Suprapubic skin (tissue), 4 donors: Measurements from ENCODE around the gene P2RY14. TPM values are rescaled to one million over a fixed set of nuclear protein-coding genes. Genes with fewer than 3 reads are reported as not detected.
"Not testable (repeated sequence)": the region's sequence is repeated elsewhere in the genome, so short reads cannot be mapped to it uniquely, and the experiment has no call there.

Experiments
- DNase-seq, 2 donors: peaks; one replicate each; pipeline ENCODE4 v3.0.0-alpha.2; 2019; ENCODE audit warnings: low spot score in 2 of 2
- H3K27ac ChIP-seq: fragments of 200-600 bp; sonication (generic); one replicate; pipeline ENCODE4 v1.5.1; 2019
- H3K27me3 ChIP-seq: fragments of 200-600 bp; sonication (generic); one replicate; pipeline ENCODE4 v1.5.1; 2019
- H3K36me3 ChIP-seq: fragments of 200-600 bp; sonication (generic); one replicate; pipeline ENCODE4 v1.5.1; 2019
- H3K4me1 ChIP-seq: fragments of 200-600 bp; sonication (generic); one replicate; pipeline ENCODE4 v1.5.1; 2019
- H3K4me3 ChIP-seq: fragments of 200-600 bp; sonication (generic); one replicate; pipeline ENCODE4 v1.5.1; 2019; ENCODE audit warnings: mild to moderate bottlenecking
- H3K9me3 ChIP-seq: fragments of 200-600 bp; sonication (generic); one replicate; pipeline ENCODE4 v1.5.1; 2019
- CTCF ChIP-seq, 2 donors: fragments of 200-600 bp in 1 of 2; fragments of 450-650 bp in 1 of 2; sonication (generic) in 1 of 2; IDR thresholded peaks; one replicate each; pipeline ENCODE4 v1.5.1; 2016 to 2019; ENCODE audit warnings: antibody characterized with exemption in 2 of 2, mild to moderate bottlenecking in 1 of 2, moderate library complexity in 1 of 2
- EP300 ChIP-seq: sonication (generic); formaldehyde crosslinking; IDR thresholded peaks from one replicate; pipeline ENCODE4 v1.6.1; 2017; ENCODE audit warnings: antibody characterized with exemption
- POLR2A ChIP-seq, 2 donors: fragments of 450-650 bp; IDR thresholded peaks; one replicate each; pipeline ENCODE4 v1.6.1; 2017; ENCODE audit warnings: antibody characterized with exemption in 2 of 2, mild to moderate bottlenecking in 2 of 2, moderate library complexity in 2 of 2
- POLR2AphosphoS5 ChIP-seq, 3 donors: sonication (generic); formaldehyde crosslinking; IDR thresholded peaks; one replicate each; pipeline ENCODE4 v1.6.1; 2017; ENCODE audit warnings: antibody characterized with exemption in 3 of 3
- WGBS: methylation state at CpG from one replicate; pipeline ENCODE4 v1.1.5; 2018; 5-methylcytosine and 5-hydroxymethylcytosine counted together
- total RNA-seq, 4 donors: library from RNA; depleted of rRNA; stranded (reverse); fragments of >200 nt; gene quantifications; one replicate each; pipeline ENCODE4 v1.1.0, GENCODE V29; 2016

The P2RY14 gene
- total RNA-seq, 4 donors from 2014 or later: 1.1 to 4.2 (median 2.4) TPM

GRCh38 chr3:151232991-151233390, 45.4 kb downstream of the P2RY14 start:
- 91% methylated on average over 4 of the region's 4 CpGs for WGBS
- Histone ChIP-seq H3K27me3 (no peaks in the 10 kb centered on the region), H3K27ac (no peak overlapping the region), H3K36me3 (no peaks in the 10 kb centered on the region), H3K4me1 (peaks cover 14% of the 10 kb centered on the region), H3K4me3 (no peak overlapping the region), H3K9me3 (no peaks in the 10 kb centered on the region)
- no peak for DNase-seq
- TF ChIP-seq EP300 (no peak), CTCF (IDR thresholded peaks at IDR 0.05) (no peak), POLR2A (IDR thresholded peaks at IDR 0.05) (no peak), POLR2AphosphoS5 (IDR thresholded peaks at IDR 0.05) (no peak)

- peaks cover 19% of the 10 kb centered on the region for H3K4me1 ChIP-seq
- H3K4me3 ChIP-seq, H3K27me3 ChIP-seq, H3K27ac ChIP-seq, H3K9me3 ChIP-seq, DNase-seq, H3K36me3 ChIP-seq: not testable (repeated sequence)
These were observed 45.9 kb downstream of the P2RY14 start for GRCh38 chr3:151232403-151232802.

GRCh38 chr3:151230646-151231045, 47.7 kb downstream of the P2RY14 start:
- no peak for DNase-seq
- H3K36me3 ChIP-seq: no peaks in the 10 kb centered on the region
- TF ChIP-seq POLR2AphosphoS5 (IDR thresholded peaks at IDR 0.05) (no peak), CTCF (IDR thresholded peaks at IDR 0.05) (no peak), POLR2A (IDR thresholded peaks at IDR 0.05) (no peak), EP300 (no peak)
- 48% methylated on average over 4 of the region's 4 CpGs for WGBS
- H3K27me3 ChIP-seq: no peaks in the 10 kb centered on the region
- H3K4me1 ChIP-seq: peaks cover 23% of the 10 kb centered on the region
- no peak overlapping the region for H3K27ac ChIP-seq
- no peak overlapping the region for H3K4me3 ChIP-seq
- H3K9me3 ChIP-seq: no peaks in the 10 kb centered on the region

- TF ChIP-seq CTCF (IDR thresholded peaks at IDR 0.05) (no peak), POLR2AphosphoS5 (IDR thresholded peaks at IDR 0.05) (no peak), POLR2A (IDR thresholded peaks at IDR 0.05) (no peak), EP300 (no peak)
- H3K36me3 ChIP-seq: no peaks in the 10 kb centered on the region
- DNase-seq: no peak
- H3K27ac ChIP-seq: no peak overlapping the region
- WGBS: 58% methylated on average over 1 of the region's 1 CpG
- no peaks in the 10 kb centered on the region for H3K27me3 ChIP-seq
- H3K9me3 ChIP-seq: no peaks in the 10 kb centered on the region
- H3K4me1 ChIP-seq: peaks cover 23% of the 10 kb centered on the region
- no peak overlapping the region for H3K4me3 ChIP-seq
These were observed 49.7 kb downstream of the P2RY14 start for GRCh38 chr3:151228666-151229040.

- H3K4me1 ChIP-seq: peaks cover 23% of the 10 kb centered on the region
- no peaks in the 10 kb centered on the region for H3K36me3 ChIP-seq
- no peak for TF ChIP-seq POLR2AphosphoS5 (IDR thresholded peaks at IDR 0.05)
- TF ChIP-seq POLR2A (IDR thresholded peaks at IDR 0.05): no peak
- TF ChIP-seq CTCF (IDR thresholded peaks at IDR 0.05): peak; percentile 81 to 95
- H3K27me3 ChIP-seq: no peaks in the 10 kb centered on the region
- DNase-seq: peak; percentile 80 to 84
- no peak overlapping the region for H3K4me3 ChIP-seq
- no peak overlapping the region for H3K27ac ChIP-seq
- 38% methylated on average over 9 of the region's 9 CpGs for WGBS
- H3K9me3 ChIP-seq: no peaks in the 10 kb centered on the region
These were observed 50.3 kb downstream of the P2RY14 start for GRCh38 chr3:151227807-151228665.
